GM12865 (cell line): Measurements from ENCODE around the gene SAXO1.

Source experiments
- DNase-seq: peaks from one replicate; pipeline ENCODE4 v3.0.0; 2010; ENCODE audit warnings: low read depth
- H3K4me3 ChIP-seq: 2 replicates; pipeline ENCODE4 v1.5.1; 2011; ENCODE audit warnings: mild to moderate bottlenecking, low read depth, low read length, control low read depth
- CTCF ChIP-seq: IDR thresholded peaks from 2 replicates; pipeline ENCODE4 v1.5.1; 2011; ENCODE audit warnings: low read length, control low read depth, low read depth, inconsistent platforms; ENCODE audit not compliant: insufficient read depth; ENCODE audit errors: missing control alignments

The SAXO1 gene

GRCh38 chr9:18979367-18979766 lies 53.6 kb downstream of the SAXO1 start:
- TF ChIP-seq CTCF, result no peak
- no peak for DNase-seq

GRCh38 chr9:18978188-18978587 lies 54.8 kb downstream of the SAXO1 start:
- DNase-seq, result no peak
- H3K4me3 ChIP-seq, result no peak overlapping the region
- no peak for TF ChIP-seq CTCF

More at GRCh38 chr9:18979367-18979766, 53.6 kb downstream of the SAXO1 start:
- no peak overlapping the region for H3K4me3 ChIP-seq

GRCh38 chr9:18976709-18977531 lies 56.1 kb downstream of the SAXO1 start:
- H3K4me3 ChIP-seq, result no peak overlapping the region
- DNase-seq, result peak; percentile 3
- no peak for TF ChIP-seq CTCF

- no peak overlapping the region for H3K4me3 ChIP-seq
- no peak for TF ChIP-seq CTCF
- no peak for DNase-seq
Measured at GRCh38 chr9:18976221-18976708, 56.7 kb downstream of the SAXO1 start.

- DNase-seq, result no peak
- H3K4me3 ChIP-seq, result no peak overlapping the region
- no peak for TF ChIP-seq CTCF
Measured at GRCh38 chr9:18973348-18973747, 59.7 kb downstream of the SAXO1 start.

- H3K4me3 ChIP-seq, result no peak overlapping the region
- DNase-seq, result no peak
- no peak for TF ChIP-seq CTCF
Measured at GRCh38 chr9:18972675-18973074, 60.3 kb downstream of the SAXO1 start.
